ENCODE data around the gene POLR3GL. TPM values are rescaled to one million over a fixed set of nuclear protein-coding genes. Genes with fewer than 3 reads are reported as not detected.

POLR3GL gene
- total RNA-seq, 6 experiments from 2014 or later: 8.4 to 14.3 (median 11.9) TPM

DNA sequence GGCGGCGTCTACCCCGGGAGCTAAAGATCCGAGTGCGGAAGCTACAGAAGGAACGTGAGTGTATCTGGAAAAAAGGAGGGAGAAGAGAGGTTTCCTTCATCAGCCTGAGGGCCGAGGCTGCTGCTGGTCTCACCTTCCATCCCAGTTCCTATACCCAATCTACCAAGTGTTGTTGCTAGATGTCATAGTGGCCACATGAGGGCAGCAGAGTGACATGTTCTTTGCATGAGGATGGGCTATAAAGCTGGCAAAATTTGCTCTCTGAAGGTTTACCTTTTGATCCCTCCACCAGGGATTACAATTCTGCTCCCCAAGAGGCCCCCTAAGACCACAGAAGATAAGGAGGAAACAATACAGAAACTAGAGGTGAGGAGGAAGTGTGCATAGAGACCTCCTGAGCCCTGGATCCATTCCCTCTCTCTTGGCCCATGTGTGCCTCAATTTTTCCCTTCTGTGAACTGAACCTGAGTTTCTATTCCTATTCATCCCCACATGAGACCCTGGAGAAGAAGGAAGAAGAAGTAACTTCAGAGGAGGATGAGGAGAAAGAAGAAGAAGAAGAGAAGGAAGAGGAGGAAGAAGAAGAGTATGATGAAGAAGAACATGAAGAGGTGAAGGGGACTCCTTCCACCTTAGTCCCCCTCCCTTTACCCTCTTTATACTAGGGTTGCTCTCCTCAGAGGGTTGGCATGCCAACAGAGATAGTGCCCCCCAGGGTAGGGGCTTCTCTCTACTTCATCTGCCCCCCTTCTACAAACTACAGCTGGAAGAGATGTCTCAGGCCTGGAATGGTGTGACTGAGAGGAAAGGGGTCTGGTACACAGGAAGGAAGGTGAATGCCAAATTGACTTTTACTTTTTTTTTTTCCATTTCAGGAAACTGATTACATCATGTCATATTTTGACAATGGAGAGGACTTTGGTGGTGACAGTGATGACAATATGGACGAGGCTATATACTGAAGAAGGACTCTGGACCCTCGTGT is 13.3 kb downstream of the POLR3GL start:
- Histone ChIP-seq H3K36me3 (no peaks in the 10 kb centered on the region), H3K4me1 (peaks cover 0 to 43% (median 15%) of the 10 kb centered on the region in 4 donors), H3K27me3 (no peaks in the 10 kb centered on the region), H3K27ac (peak overlapping the region; percentile 77 to 91 (median 86)), H3K9me3 (no peaks in the 10 kb centered on the region), H3K4me3 (no peak overlapping the region)
- TF ChIP-seq, protein P1, sequence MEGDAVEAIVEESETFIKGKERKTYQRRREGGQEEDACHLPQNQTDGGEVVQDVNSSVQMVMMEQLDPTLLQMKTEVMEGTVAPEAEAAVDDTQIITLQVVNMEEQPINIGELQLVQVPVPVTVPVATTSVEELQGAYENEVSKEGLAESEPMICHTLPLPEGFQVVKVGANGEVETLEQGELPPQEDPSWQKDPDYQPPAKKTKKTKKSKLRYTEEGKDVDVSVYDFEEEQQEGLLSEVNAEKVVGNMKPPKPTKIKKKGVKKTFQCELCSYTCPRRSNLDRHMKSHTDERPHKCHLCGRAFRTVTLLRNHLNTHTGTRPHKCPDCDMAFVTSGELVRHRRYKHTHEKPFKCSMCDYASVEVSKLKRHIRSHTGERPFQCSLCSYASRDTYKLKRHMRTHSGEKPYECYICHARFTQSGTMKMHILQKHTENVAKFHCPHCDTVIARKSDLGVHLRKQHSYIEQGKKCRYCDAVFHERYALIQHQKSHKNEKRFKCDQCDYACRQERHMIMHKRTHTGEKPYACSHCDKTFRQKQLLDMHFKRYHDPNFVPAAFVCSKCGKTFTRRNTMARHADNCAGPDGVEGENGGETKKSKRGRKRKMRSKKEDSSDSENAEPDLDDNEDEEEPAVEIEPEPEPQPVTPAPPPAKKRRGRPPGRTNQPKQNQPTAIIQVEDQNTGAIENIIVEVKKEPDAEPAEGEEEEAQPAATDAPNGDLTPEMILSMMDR (IDR thresholded peaks at IDR 0.05): peak; percentile 83 to 91 (median 84)
- no peak for TF ChIP-seq POLR2A (IDR thresholded peaks at IDR 0.05)
- ATAC-seq (peak; percentile 65 to 74 (median 70)), DNase-seq (peak; percentile 65 to 77 (median 65))
- 17% methylated on average over 9 of the region's 9 CpGs for WGBS (ENCODE audit: insufficient coverage, low coverage, low lambda C conversion rate, missing lambda C conversion rate)
- intact Hi-C loops (cut with DNase I): loop anchor here in 1 of 2 donors (5.0 kb wide), 1 partner anchor 35 kb away; no protein-coding TSS in a partner anchor

DNA sequence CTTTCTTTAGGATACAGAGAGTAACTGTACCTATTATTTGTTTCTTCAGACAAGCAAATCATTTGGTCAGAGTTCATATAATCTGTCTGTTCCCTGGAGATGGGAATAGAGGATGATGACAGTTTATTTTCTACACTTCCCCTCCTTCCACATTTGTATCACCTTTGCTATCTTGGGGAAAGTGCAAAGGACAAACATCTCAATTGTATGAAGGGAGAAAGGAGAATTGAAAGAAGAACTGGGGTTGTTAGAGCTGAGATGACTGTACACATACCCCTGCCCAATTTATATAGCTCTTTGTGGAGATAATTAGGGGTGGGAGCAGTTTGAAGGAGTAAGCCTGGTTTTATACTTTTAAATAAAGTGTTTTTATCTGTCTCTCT is 14.0 kb downstream of the POLR3GL start:
- no peak for ATAC-seq
- intact Hi-C loops (cut with DNase I): loop anchor here in 1 of 2 donors (5.0 kb wide), 1 partner anchor 34 kb away; no protein-coding TSS in a partner anchor

DNA sequence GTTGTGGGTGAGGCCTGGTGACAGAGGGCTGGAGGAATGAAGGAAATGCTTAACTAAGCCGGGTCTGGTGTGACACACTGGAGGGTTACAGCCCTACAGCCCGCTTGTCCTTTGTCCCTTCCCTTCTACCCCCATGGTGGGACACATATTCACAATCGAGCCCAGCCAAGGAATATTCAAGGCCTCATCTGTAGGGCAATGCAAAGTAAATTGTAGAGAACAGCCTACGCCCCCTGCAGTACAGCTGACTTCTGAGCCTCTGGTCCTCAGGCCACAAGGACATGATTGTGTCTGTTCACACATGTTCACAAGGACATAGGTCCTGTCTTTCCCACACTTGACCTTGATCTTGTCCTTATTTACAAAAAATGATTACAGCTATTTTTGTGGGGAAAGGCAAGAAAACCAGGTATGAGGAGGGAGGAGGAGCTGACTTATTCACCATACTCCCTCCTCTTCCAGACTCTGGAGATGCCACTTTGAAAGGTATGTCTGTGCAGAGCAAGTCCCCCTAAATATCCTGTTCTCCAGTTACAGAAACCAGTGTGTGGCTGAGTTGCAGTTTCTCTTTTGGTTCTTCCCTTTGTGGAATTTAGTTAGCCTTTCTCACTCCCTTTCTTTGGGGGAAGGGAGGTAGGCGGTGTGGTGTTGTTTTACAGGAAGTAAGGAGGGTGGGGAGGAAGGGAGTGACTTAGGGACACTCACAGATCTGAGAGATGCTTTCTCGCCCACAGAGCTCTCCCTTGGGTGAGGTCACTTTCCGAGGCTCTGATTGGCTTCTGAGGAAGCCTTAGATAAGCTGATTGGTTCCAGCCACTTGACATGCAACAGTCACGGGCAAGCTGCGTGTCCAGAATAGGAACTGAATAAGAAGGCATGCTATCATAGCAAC is 14.6 kb downstream of the POLR3GL start:
- WGBS (ENCODE audit: insufficient coverage, low coverage, low lambda C conversion rate, missing lambda C conversion rate): 33% methylated on average over 8 of the region's 9 CpGs
- peaks cover 0 to 45% (median 11%) of the 10 kb centered on the region in 4 donors for H3K4me1 ChIP-seq
- peak; percentile 71 to 80 (median 77) for DNase-seq
- ATAC-seq: peak; percentile 71 to 78 (median 74)
- H3K27ac ChIP-seq: peak overlapping the region; percentile 77 to 91 (median 86)
- H3K9me3 ChIP-seq: no peaks in the 10 kb centered on the region
- peak; percentile 67 for TF ChIP-seq POLR2A (IDR thresholded peaks at IDR 0.05)
- TF ChIP-seq, protein P1 (IDR thresholded peaks at IDR 0.05): peak in 1 of 4 donors; percentile 11
- H3K36me3 ChIP-seq: no peaks in the 10 kb centered on the region
- H3K4me3 ChIP-seq: peak overlapping the region in 1 of 3 donors; percentile 5
- no peaks in the 10 kb centered on the region for H3K27me3 ChIP-seq
- intact Hi-C loops (cut with DNase I): loop anchor here in 1 of 2 donors (5.0 kb wide), 1 partner anchor 33 kb away; no protein-coding TSS in a partner anchor

More for the DNA sequence above, 14.0 kb downstream of the POLR3GL start:
- Histone ChIP-seq H3K27ac (peak overlapping the region; percentile 77 to 91 (median 86)), H3K4me1 (peaks cover 0 to 43% (median 11%) of the 10 kb centered on the region in 4 donors), H3K27me3 (no peaks in the 10 kb centered on the region), H3K4me3 (peak overlapping the region in 1 of 3 donors; percentile 5), H3K36me3 (no peaks in the 10 kb centered on the region), H3K9me3 (no peaks in the 10 kb centered on the region)
- no peak for DNase-seq
- TF ChIP-seq, protein P1 (IDR thresholded peaks at IDR 0.05): no peak
- TF ChIP-seq POLR2A (IDR thresholded peaks at IDR 0.05): no peak

Data from right lobe of liver (tissue), 6 donors.